Astrocyte (in vitro differentiated cells and primary cell): ENCODE results near the gene EXOC4.

Experiments
- EZH2 ChIP-seq: IDR thresholded peaks from 2 replicates; pipeline ENCODE4 v1.6.1; 2012; ENCODE audit warnings: mild to moderate bottlenecking, low read length, inconsistent platforms; ENCODE audit not compliant: insufficient read depth
- TF ChIP-seq, protein P1 (sequence below): IDR thresholded peaks from 2 replicates; pipeline ENCODE4 v1.5.1; 2011; ENCODE audit warnings: low read depth, mild to moderate bottlenecking, inconsistent platforms, low read length, moderate library complexity; ENCODE audit not compliant: insufficient read depth

DNA sequence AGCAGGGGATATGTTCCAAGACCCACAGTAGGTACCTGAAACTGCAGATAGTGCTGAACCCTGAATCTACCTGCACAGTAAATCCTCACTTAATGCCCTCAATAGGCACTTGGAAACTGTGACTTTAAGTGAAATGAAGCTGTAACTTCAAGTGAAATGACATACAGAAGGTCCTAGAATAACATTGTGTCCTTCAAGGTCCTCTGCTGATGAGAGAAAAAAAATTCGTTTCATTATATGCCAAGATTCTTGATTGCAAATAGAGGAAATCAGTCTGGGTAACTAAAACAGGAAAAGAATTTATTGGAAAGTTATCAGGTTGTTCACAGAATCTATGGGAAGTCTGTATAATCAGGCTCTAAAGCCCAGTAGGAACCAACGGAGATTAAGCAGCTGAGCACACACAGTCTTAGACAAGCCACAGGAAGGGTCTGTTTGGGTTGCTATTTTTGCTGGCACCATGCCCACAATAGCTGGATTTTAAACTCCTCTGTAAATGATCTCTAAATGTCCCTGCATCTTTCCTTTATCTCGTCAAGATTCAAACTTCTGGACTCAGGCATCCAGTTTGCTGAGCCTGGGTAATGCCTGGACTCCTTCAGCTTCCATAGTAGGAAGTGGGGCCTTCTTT lies 57.5 kb downstream of the EXOC4 start:
- no peak for TF ChIP-seq EZH2
- TF ChIP-seq, protein P1, sequence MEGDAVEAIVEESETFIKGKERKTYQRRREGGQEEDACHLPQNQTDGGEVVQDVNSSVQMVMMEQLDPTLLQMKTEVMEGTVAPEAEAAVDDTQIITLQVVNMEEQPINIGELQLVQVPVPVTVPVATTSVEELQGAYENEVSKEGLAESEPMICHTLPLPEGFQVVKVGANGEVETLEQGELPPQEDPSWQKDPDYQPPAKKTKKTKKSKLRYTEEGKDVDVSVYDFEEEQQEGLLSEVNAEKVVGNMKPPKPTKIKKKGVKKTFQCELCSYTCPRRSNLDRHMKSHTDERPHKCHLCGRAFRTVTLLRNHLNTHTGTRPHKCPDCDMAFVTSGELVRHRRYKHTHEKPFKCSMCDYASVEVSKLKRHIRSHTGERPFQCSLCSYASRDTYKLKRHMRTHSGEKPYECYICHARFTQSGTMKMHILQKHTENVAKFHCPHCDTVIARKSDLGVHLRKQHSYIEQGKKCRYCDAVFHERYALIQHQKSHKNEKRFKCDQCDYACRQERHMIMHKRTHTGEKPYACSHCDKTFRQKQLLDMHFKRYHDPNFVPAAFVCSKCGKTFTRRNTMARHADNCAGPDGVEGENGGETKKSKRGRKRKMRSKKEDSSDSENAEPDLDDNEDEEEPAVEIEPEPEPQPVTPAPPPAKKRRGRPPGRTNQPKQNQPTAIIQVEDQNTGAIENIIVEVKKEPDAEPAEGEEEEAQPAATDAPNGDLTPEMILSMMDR = no peak
